ENCODE results near the gene VSTM2B.
"Not testable (repeated sequence)": the region's sequence is repeated elsewhere in the genome, so short reads cannot be mapped to it uniquely, and the experiment has no call there.

VSTM2B gene

DNA sequence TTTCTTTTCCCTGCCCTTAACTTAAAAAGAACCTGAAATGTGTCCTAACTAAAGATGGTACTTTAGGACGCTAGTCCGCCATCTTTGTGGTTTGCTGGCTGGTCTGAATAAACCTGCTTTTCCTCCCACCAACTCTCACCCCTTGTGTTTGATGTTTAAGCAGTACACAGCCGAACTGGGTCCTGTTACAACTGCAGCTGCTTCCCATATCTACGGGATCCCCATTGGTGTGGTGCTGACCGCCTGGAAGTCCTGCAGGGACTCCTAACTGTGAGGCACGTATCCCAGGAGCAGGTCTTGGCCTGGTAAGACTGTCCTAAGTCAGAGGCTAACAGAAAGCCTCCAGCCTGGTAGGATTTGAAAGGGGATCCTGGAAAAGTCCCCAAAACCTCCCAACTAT lies 40.9 kb upstream of the VSTM2B start:
- ATAC-seq (ENCODE audit: low read depth), result no peak
- Histone ChIP-seq H3K27me3 (ENCODE audit: insufficient read depth, poor library complexity, severe bottlenecking) (no peaks in the 10 kb centered on the region), H3K36me3 (ENCODE audit: low read depth) (no peaks in the 10 kb centered on the region), H3K4me3 (ENCODE audit: severe bottlenecking) (no peak overlapping the region), H3K27ac (ENCODE audit: poor library complexity, severe bottlenecking) (no peak overlapping the region), H3K9me3 (ENCODE audit: severe bottlenecking) (no peaks in the 10 kb centered on the region), H3K4me1 (ENCODE audit: insufficient read depth, poor library complexity, severe bottlenecking) (no peaks in the 10 kb centered on the region)
- TF ChIP-seq, protein P1, sequence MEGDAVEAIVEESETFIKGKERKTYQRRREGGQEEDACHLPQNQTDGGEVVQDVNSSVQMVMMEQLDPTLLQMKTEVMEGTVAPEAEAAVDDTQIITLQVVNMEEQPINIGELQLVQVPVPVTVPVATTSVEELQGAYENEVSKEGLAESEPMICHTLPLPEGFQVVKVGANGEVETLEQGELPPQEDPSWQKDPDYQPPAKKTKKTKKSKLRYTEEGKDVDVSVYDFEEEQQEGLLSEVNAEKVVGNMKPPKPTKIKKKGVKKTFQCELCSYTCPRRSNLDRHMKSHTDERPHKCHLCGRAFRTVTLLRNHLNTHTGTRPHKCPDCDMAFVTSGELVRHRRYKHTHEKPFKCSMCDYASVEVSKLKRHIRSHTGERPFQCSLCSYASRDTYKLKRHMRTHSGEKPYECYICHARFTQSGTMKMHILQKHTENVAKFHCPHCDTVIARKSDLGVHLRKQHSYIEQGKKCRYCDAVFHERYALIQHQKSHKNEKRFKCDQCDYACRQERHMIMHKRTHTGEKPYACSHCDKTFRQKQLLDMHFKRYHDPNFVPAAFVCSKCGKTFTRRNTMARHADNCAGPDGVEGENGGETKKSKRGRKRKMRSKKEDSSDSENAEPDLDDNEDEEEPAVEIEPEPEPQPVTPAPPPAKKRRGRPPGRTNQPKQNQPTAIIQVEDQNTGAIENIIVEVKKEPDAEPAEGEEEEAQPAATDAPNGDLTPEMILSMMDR (IDR thresholded peaks at IDR 0.05; ENCODE audit: poor library complexity, severe bottlenecking), result no peak
- no peak for DNase-seq (ENCODE audit: low spot score)

DNA sequence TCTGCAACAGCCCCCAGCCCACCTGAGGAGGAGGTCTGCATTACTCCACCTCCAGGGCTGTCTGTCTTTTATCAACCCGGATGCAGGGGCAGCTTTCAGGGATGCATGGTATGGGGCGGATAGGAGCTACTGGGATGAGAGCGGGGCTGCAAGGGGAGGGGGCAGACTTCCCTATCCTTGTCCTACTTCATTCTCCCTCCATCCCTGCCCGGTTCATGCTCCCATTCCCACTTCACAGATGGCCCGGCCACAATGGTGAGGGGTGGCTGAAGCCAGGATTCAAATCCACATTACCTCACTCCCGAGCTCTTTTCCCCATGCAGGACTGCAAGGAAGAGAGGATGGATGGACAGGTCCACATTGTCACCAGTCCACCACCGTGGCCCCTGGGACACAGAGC lies 40.5 kb upstream of the VSTM2B start:
- H3K27me3 ChIP-seq (ENCODE audit: insufficient read depth, poor library complexity, severe bottlenecking), result no peaks in the 10 kb centered on the region
- TF ChIP-seq, protein P1 (IDR thresholded peaks at IDR 0.05; ENCODE audit: poor library complexity, severe bottlenecking), result no peak
- no peak overlapping the region for H3K27ac ChIP-seq (ENCODE audit: poor library complexity, severe bottlenecking)
- DNase-seq (ENCODE audit: low spot score) (no peak), ATAC-seq (ENCODE audit: low read depth) (no peak)
- no peak overlapping the region for H3K4me3 ChIP-seq (ENCODE audit: severe bottlenecking)
- H3K36me3 ChIP-seq (ENCODE audit: low read depth), result no peaks in the 10 kb centered on the region
- no peaks in the 10 kb centered on the region for H3K4me1 ChIP-seq (ENCODE audit: insufficient read depth, poor library complexity, severe bottlenecking)
- H3K9me3 ChIP-seq (ENCODE audit: severe bottlenecking), result no peaks in the 10 kb centered on the region

DNA sequence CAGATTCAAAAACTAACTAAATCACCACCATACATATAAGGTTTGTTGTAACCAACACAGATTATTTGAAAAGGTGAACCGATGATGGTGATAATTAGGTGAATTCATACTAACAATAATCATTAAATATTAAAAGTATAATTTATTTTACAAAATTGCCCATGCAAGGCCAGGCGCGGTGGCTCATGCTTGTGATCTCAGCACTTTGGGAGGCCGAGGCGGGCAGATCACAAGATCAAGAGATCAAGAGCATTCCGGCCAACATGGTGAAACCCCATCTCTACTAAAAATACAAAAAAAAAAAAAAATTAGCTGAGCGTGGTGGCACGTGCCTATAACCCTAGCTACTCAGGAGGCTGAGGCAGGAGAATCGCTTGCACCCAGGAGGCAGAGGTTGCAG lies 38.8 kb upstream of the VSTM2B start:
- H3K36me3 ChIP-seq (ENCODE audit: low read depth); H3K9me3 ChIP-seq (ENCODE audit: severe bottlenecking); H3K4me1 ChIP-seq (ENCODE audit: insufficient read depth, poor library complexity, severe bottlenecking); H3K4me3 ChIP-seq (ENCODE audit: severe bottlenecking); DNase-seq (ENCODE audit: low spot score); H3K27me3 ChIP-seq (ENCODE audit: insufficient read depth, poor library complexity, severe bottlenecking); ATAC-seq (ENCODE audit: low read depth); H3K27ac ChIP-seq (ENCODE audit: poor library complexity, severe bottlenecking): not testable (repeated sequence)

DNA sequence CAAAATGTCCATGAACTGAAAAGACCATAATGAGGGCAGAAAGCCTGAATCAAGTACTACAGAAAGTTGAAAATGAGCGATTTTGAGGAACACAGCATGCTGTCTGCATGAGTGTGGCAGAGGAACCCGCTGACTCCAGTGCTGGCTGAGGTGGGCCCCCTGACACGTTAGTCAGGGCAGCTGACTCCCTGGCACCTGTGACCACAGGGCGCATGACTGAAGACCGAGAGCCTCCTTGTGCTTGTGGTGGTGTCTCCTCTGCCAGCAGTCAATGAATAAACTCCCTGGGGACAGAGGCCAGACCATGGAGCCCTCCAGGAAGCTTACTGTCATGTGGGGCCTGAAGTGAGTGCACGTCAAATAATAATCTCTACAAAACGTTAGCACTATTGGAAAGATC lies 38.4 kb upstream of the VSTM2B start:
- no peak overlapping the region for H3K4me3 ChIP-seq (ENCODE audit: severe bottlenecking)
- TF ChIP-seq, protein P1 (IDR thresholded peaks at IDR 0.05; ENCODE audit: poor library complexity, severe bottlenecking), result no peak
- no peak overlapping the region for H3K27ac ChIP-seq (ENCODE audit: poor library complexity, severe bottlenecking)
- no peak for DNase-seq (ENCODE audit: low spot score)
- no peaks in the 10 kb centered on the region for H3K9me3 ChIP-seq (ENCODE audit: severe bottlenecking)
- peaks cover 1% of the 10 kb centered on the region for H3K27me3 ChIP-seq (ENCODE audit: insufficient read depth, poor library complexity, severe bottlenecking)
- no peaks in the 10 kb centered on the region for H3K4me1 ChIP-seq (ENCODE audit: insufficient read depth, poor library complexity, severe bottlenecking)
- H3K36me3 ChIP-seq (ENCODE audit: low read depth), result no peaks in the 10 kb centered on the region
- ATAC-seq (ENCODE audit: low read depth), result no peak

DNA sequence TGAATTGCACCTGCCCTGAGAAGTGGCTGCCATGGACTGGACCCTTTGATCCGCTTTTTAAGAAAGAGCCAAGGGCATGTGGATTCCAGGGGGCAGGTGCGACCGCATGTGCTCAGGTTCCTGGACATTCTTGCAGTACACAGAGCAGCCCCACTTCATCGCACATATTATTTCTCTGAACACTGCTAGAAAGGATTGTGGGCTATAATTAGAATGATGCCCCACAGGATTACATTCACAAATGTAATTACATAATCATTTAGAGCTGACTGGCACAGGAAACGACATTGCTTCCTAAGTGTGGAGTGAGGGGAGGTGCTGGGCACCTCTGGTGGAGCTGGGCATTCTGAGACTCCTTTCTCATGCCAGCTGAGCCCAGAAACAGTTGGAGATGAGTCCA lies 37.5 kb upstream of the VSTM2B start:
- no peak overlapping the region for H3K27ac ChIP-seq (ENCODE audit: poor library complexity, severe bottlenecking)
- no peaks in the 10 kb centered on the region for H3K4me1 ChIP-seq (ENCODE audit: insufficient read depth, poor library complexity, severe bottlenecking)
- ATAC-seq (ENCODE audit: low read depth) (no peak), DNase-seq (ENCODE audit: low spot score) (no peak)
- no peak overlapping the region for H3K4me3 ChIP-seq (ENCODE audit: severe bottlenecking)
- peaks cover 4% of the 10 kb centered on the region for H3K27me3 ChIP-seq (ENCODE audit: insufficient read depth, poor library complexity, severe bottlenecking)
- H3K36me3 ChIP-seq (ENCODE audit: low read depth), result no peaks in the 10 kb centered on the region
- no peaks in the 10 kb centered on the region for H3K9me3 ChIP-seq (ENCODE audit: severe bottlenecking)
- TF ChIP-seq, protein P1 (IDR thresholded peaks at IDR 0.05; ENCODE audit: poor library complexity, severe bottlenecking), result no peak

Data from RWPE2 (cell line).